Measurements from ENCODE around the gene GAS1.

Gene GAS1

DNA sequence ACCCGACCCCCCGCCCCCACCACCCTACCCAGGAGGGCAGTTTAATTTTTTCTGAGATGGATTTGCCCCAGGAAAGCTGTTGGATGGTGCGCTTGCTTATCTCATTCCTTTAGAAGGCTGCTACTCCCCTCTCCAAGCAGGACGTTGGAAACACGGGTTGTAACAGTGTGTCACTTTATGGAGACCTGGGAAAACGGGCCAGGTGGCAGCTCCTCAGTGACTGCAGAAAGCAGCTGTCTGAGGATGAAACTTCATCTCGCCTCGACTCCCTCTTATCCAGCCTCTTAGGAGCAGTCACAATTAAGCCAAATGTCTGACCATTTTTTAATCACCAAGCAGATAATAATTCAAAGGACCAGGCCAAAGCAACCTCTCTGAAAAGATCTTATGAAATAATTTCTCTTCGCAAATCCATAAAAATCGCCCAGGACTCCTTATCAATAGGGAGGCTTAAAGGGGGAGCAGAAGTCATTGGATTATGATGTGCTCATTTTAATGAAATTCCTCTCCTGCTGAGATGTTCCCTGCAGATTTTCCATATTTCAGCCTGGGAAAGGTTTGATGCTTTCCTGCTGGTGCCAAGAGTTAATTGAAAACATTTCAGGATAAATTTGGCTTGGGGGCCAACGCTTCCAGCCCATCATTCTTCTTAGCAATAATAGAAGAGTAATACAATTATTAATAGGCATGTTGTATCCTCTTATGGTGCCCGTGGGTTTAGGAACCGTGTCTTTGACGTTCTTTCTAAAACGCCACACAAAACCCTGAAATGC is 26.0 kb downstream of the GAS1 start:
- peak; percentile 49 for DNase-seq

DNA sequence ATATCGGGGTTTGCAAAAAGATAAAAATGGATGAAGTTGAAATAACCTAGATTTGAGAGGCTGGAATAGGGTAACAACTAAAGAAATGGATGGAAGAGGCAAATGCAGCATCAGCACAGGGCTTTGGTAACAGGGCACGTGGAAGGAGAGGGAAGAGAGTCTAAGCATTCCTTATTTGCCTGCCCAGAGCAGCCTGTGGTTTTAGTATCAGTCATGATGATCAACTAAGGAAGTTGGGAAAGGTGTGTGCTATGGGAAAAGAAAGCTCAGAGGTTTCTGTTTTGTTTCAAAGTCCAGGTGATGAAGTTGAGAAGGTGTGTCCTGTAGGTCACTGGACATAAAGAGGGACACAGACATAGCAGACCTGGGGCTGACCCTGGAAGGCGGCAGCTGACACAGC is 28.8 kb downstream of the GAS1 start:
- no peak for DNase-seq

DNA sequence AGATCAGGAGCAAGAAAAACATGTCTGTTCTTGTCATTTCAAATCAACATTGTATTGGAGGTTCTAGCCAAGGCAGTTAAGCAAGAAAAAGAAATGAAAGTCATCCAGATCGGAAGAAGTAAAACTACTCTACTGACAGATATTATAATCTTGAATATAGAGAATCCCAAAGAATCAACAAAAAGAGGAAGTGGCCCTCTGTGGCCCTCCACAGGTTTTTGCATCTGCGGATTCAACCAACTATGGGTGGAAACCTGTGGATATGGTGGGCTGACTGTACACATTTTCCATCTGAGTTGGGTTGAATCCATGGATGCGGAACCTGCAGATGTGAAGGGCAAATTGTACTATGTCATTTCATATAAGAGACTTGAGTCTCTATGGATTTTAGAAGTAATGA is 35.1 kb downstream of the GAS1 start:
- no peak for DNase-seq

GRCh38 chr9:86909388-86909787 is 37.9 kb downstream of the GAS1 start:
- no peak for DNase-seq

GRCh38 chr9:86908261-86908660 is 39.0 kb downstream of the GAS1 start:
- no peak for DNase-seq

GRCh38 chr9:86907346-86907745 is 40.0 kb downstream of the GAS1 start:
- no peak for DNase-seq

DNA sequence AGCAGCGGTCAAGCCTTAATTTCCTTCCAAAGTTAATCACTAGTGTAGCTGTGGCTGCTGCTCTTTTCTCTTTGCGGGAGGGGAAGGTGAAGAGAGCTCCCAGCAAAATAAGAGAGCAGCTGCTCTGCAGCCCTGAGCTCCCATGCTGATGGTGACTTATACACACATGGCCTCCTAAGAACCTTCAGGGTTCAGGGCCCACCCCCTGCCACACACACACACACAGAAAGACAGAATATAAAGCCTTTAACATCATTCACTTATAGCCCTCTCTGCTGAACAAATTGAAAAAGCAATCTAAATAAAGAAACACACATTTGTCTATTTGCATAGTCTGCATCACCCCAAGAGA is 43.6 kb downstream of the GAS1 start:
- DNase-seq = no peak

GRCh38 chr9:86902991-86903733 is 44.1 kb downstream of the GAS1 start:
- DNase-seq = no peak

DNA sequence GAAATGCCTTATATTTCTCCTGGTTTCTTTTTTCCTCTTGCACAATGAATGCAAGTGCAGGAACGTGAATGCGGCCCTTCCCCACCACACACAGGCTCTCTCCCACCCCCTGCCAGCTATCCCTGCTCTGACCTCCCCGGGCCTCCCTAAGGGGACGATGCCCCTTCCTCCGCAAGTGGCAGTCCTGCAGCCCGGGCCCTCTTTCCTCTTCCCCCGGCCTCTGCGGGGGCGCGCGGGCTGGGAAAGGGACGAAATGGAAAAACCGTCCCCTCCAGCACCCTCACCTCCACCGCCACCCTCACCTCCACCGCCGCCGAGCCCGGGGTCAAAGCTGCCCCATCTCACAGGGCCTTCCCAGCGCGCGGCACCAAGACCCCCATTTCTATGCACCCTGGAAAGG is 44.7 kb downstream of the GAS1 start:
- DNase-seq = no peak

DNA sequence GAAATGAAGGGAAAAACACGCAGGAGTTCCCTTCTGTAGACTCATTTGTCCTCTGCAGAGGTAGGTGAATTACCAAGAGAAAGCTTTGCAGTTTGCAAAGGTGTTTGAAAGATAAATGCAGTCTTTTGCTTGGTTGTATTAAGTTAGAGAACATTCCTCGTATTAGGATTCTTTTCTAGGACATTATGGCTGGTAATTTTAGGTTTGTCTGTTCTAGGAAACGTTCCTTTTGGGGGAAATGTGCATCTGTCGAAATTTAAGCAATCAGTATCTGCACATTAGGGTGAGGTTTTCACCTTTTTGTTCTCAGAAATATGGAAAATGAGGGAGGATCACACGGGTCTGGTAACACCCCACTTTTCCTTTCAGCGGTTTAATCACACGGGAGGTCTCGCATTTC is 45.1 kb downstream of the GAS1 start:
- DNase-seq = no peak

DNA sequence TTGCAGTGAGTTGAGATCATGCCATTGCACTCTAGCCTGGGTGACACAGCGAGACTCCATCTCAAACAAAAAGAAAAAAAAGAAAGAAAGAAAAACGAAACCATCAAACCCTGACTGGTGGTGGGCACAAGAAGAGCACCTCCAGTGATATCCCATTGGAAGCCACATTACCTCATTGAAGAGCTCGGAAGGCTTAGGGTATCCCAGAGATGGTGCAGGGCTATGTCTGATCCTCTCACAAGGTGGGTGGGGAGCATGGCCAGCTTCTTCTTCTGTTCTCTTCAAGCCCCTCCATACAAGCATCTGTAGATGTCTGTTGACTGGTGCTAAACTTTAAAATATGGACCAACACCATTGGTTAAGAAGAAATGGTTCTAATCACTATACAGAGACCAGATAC is 45.8 kb downstream of the GAS1 start:
- no peak for DNase-seq

All from NCI-H2171 treated with DMSO at 0.1 percent for 48 hours (cell line).